ENCODE results near the gene MAP7D3. TPM values are rescaled to one million over a fixed set of nuclear protein-coding genes. Genes with fewer than 3 reads are reported as not detected.
"Not testable (repeated sequence)": the region's sequence is repeated elsewhere in the genome, so short reads cannot be mapped to it uniquely, and the experiment has no call there.

MAP7D3 gene
- total RNA-seq (2014; rRNA removed; shearing (Covaris generic)), result 29.2 and 34.7 TPM in 2 replicates
- 20.4 and 23.9 TPM in 2 replicates for polyA plus RNA-seq (2015; cell fraction: cytosol; rRNA removed)
- polyA plus RNA-seq (2015; cell fraction: nucleus; rRNA removed), result 41.4 and 47.9 TPM in 2 replicates

GRCh38 chrX:136251041-136251991, at the start of gene MAP7D3:
Gene MAP7D3 (minus strand): TSS chrX:136251400. CDS start chrX:136251358, 42 bp downstream.
- DNase-seq (ENCODE audit: low read depth), result peak; percentile 34

- not testable (repeated sequence) for DNase-seq (ENCODE audit: low read depth)
Measured at GRCh38 chrX:136300721-136301120, 49.5 kb upstream of the MAP7D3 start, which contains the start of gene ADGRG4. Gene ADGRG4 (plus strand): TSS chrX:136300963. CDS start chrX:136308778, 7,815 bp downstream.

GRCh38 chrX:136295380-136295779, 44.2 kb upstream of the MAP7D3 start:
- no peak for DNase-seq (ENCODE audit: low read depth)

- DNase-seq (ENCODE audit: low read depth), result no peak
Measured at GRCh38 chrX:136292656-136293055, 41.5 kb upstream of the MAP7D3 start.

GRCh38 chrX:136291824-136292223, 40.6 kb upstream of the MAP7D3 start:
- no peak for DNase-seq (ENCODE audit: low read depth)

- not testable (repeated sequence) for DNase-seq (ENCODE audit: low read depth)
Measured at GRCh38 chrX:136286375-136286774, 35.2 kb upstream of the MAP7D3 start.

- DNase-seq (ENCODE audit: low read depth), result no peak
Measured at GRCh38 chrX:136275553-136275952, 24.4 kb upstream of the MAP7D3 start.

- DNase-seq (ENCODE audit: low read depth), result no peak
Measured at GRCh38 chrX:136273986-136274385, 22.8 kb upstream of the MAP7D3 start.

GRCh38 chrX:136272325-136272724, 21.1 kb upstream of the MAP7D3 start:
- no peak for DNase-seq (ENCODE audit: low read depth)

GRCh38 chrX:136271300-136271699, 20.1 kb upstream of the MAP7D3 start:
- no peak for DNase-seq (ENCODE audit: low read depth)

- no peak for DNase-seq (ENCODE audit: low read depth)
Measured at GRCh38 chrX:136269921-136270320, 18.7 kb upstream of the MAP7D3 start.

- DNase-seq (ENCODE audit: low read depth), result peak; percentile 18
Measured at GRCh38 chrX:136268051-136269048, 17.1 kb upstream of the MAP7D3 start.

- DNase-seq (ENCODE audit: low read depth), result no peak
Measured at GRCh38 chrX:136266828-136267227, 15.6 kb upstream of the MAP7D3 start.

GRCh38 chrX:136262812-136263315, 11.7 kb upstream of the MAP7D3 start:
- DNase-seq (ENCODE audit: low read depth), result no peak

- DNase-seq (ENCODE audit: low read depth), result no peak
Measured at GRCh38 chrX:136262243-136262642, 11.0 kb upstream of the MAP7D3 start.

- no peak for DNase-seq (ENCODE audit: low read depth)
Measured at GRCh38 chrX:136261321-136261720, 10.1 kb upstream of the MAP7D3 start.

GRCh38 chrX:136260776-136261175, 9.6 kb upstream of the MAP7D3 start:
- peak; percentile 89 for DNase-seq (ENCODE audit: low read depth)

GRCh38 chrX:136259543-136259942, 8.3 kb upstream of the MAP7D3 start:
- peak; percentile 90 for DNase-seq (ENCODE audit: low read depth)

GRCh38 chrX:136258951-136259350, 7.8 kb upstream of the MAP7D3 start:
- DNase-seq (ENCODE audit: low read depth), result no peak

- DNase-seq (ENCODE audit: low read depth), result no peak
Measured at GRCh38 chrX:136256026-136256425, 4.8 kb upstream of the MAP7D3 start.

GRCh38 chrX:136255541-136255940, 4.3 kb upstream of the MAP7D3 start:
- no peak for DNase-seq (ENCODE audit: low read depth)
